CD8-positive, alpha-beta memory T cell (primary cell): Measurements from ENCODE around the gene PARD6G. TPM values are rescaled to one million over a fixed set of nuclear protein-coding genes. Genes with fewer than 3 reads are reported as not detected.
A peak's percentile ranks its signal among the peaks of the same experiment; 100 is the strongest.

Experiments used
- CTCF ChIA-PET: fragments of 350-600 bp; sonication (Branson Sonifier 250); formaldehyde crosslinking; loops from one replicate; lab custom pipeline; 2021; ENCODE audit warnings: antibody characterized with exemption; lab: Charles Lee
- POLR2A ChIA-PET: fragments of 350-600 bp; sonication (Branson Sonifier 250); formaldehyde crosslinking; loops from one replicate; lab custom pipeline; 2021; ENCODE audit warnings: antibody characterized with exemption; lab: Charles Lee
- DNase-seq, 5 donors: peaks; one replicate each; pipeline versions ENCODE4 v3.0.0 to v3.0.0-alpha.2; 2020 to 2022; ENCODE audit warnings: mixed read lengths in 1 of 5
- H3K27ac ChIP-seq: one replicate; pipeline ENCODE4 v1.7.0; 2013; ENCODE audit warnings: low read depth, mild to moderate bottlenecking, low read length, moderate library complexity
- H3K27me3 ChIP-seq: 2 replicates; pipeline ENCODE4 v1.7.0; 2013; ENCODE audit warnings: low read length, mild to moderate bottlenecking; ENCODE audit not compliant: insufficient read depth, poor library complexity, severe bottlenecking
- H3K36me3 ChIP-seq: 2 replicates; pipeline ENCODE4 v1.7.0; 2013; ENCODE audit warnings: mild to moderate bottlenecking, low read length, moderate library complexity; ENCODE audit not compliant: insufficient read depth
- H3K4me1 ChIP-seq: 2 replicates; pipeline ENCODE4 v1.7.0; 2013; ENCODE audit warnings: mild to moderate bottlenecking, low read length, moderate library complexity; ENCODE audit not compliant: insufficient read depth
- H3K4me3 ChIP-seq: 2 replicates; pipeline ENCODE4 v1.7.0; 2013; ENCODE audit warnings: mild to moderate bottlenecking, low read length
- H3K9me3 ChIP-seq: 2 replicates; pipeline ENCODE4 v1.7.0; 2013; ENCODE audit warnings: mild to moderate bottlenecking, low read length
- H3K27ac Mint-ChIP-seq, 8 donors: one replicate each; pipeline ENCODE4 v1.8.0; 2020 to 2021; ENCODE audit warnings: mixed read lengths in 8 of 8, mild to moderate bottlenecking in 6 of 8, inconsistent platforms in 3 of 8, moderate library complexity in 3 of 8
- H3K27me3 Mint-ChIP-seq, 2 donors: one replicate each; pipeline ENCODE4 v1.8.0; 2020 to 2021; ENCODE audit warnings: mixed read lengths in 2 of 2, mild to moderate bottlenecking in 1 of 2, moderate library complexity in 1 of 2
- H3K36me3 Mint-ChIP-seq, 3 donors: one replicate each; pipeline ENCODE4 v1.8.0; 2020 to 2021; ENCODE audit warnings: mixed read lengths in 3 of 3, inconsistent platforms in 1 of 3, mild to moderate bottlenecking in 1 of 3
- H3K4me1 Mint-ChIP-seq, 3 donors: one replicate each; pipeline ENCODE4 v1.8.0; 2020 to 2021; ENCODE audit warnings: mixed read lengths in 3 of 3, inconsistent platforms in 1 of 3, mild to moderate bottlenecking in 1 of 3
- H3K4me3 Mint-ChIP-seq, 7 donors: one replicate each; pipeline ENCODE4 v1.8.0; 2020 to 2021; ENCODE audit warnings: mixed read lengths in 7 of 7, mild to moderate bottlenecking in 6 of 7, moderate library complexity in 4 of 7, inconsistent platforms in 2 of 7
- H3K9me3 Mint-ChIP-seq, 5 donors: one replicate each; pipeline ENCODE4 v1.8.0; 2020 to 2022; ENCODE audit warnings: mixed read lengths in 5 of 5, mild to moderate bottlenecking in 3 of 5, moderate library complexity in 2 of 5, inconsistent platforms in 1 of 5
- polyA plus RNA-seq: library from polyadenylated mRNA; unstranded; fragments of 300-500 nt; fragmentation: Illumina TruSeq; gene quantifications from one replicate; pipeline ENCODE4 v1.2.3, GENCODE V29; 2021
- total RNA-seq, 2 experiments: library from RNA; stranded (reverse); gene quantifications; one replicate each; pipeline ENCODE4 v1.2.3, GENCODE V29; 2021

PARD6G gene
- total and polyA plus RNA-seq, 3 experiments from 2014 or later: 0.32 to 0.48 (median 0.33) TPM

DNA sequence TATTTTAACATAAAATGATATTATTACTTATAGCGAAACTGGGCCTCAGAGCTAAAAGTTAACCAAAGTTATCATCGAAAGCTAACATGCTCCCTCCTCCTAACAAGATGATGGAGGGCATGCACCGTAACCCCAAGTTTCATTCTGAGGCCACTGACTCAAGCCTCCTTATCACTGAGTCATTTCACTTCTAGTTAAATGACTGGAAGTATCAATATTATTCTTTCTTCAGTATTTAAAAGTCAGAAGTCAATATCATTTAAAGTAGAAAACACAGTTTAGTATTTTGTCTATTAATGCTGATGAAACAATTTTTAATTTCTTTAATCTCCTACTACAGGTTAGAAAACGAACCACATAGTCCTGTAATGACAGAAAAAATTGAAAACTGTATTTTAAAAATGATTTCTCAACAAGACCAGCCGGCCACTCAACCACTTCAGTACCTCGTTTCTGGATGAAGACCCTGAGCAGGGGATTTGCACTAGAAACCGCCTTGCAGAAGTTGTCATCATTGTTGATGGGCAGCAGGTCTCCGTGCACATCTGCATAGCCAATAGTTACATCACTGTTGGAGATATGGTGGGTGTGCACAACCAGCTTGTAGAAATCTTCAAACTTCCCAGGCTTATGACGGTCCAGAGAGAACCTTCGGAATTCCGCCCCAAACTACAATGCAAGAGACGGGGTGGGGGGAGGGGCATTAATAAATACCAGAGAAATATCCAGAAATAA is 44.9 kb downstream of the PARD6G start:
- Mint-ChIP-seq H3K36me3 (no peaks in the 10 kb centered on the region), H3K27ac (no peak overlapping the region), H3K9me3 (no peaks in the 10 kb centered on the region), H3K27me3 (peaks cover 10 to 33% of the 10 kb centered on the region in 2 donors), H3K4me1 (peaks cover 6 to 12% (median 10%) of the 10 kb centered on the region in 3 donors), H3K4me3 (no peak overlapping the region)
- POLR2A ChIA-PET: no interaction called here
- Histone ChIP-seq H3K27me3 (no peaks in the 10 kb centered on the region), H3K4me3 (no peak overlapping the region), H3K4me1 (no peaks in the 10 kb centered on the region), H3K27ac (no peak overlapping the region), H3K9me3 (no peaks in the 10 kb centered on the region), H3K36me3 (no peaks in the 10 kb centered on the region)
- CTCF ChIA-PET: no interaction called here
- DNase-seq: no peak

DNA sequence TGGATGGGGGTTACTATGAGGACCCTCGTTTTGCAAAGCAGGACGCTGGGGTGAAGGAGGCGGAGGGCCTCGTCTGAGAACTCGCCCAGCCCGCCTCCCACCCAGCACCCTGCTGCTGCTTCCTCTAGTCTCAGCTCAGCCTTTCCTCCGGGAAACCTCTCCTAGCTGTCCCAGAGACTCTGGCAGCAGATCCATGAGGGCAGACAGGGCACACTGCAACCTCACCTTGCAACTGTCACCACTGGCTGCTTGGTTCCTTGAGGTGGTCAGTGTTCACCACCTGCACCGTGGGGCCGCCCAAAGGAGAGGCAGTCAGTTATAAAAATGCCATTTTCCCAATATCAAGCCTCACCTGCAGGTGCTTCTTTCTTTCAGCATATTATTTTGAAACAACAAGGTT is 45.6 kb downstream of the PARD6G start:
- Histone ChIP-seq H3K9me3 (no peaks in the 10 kb centered on the region), H3K27ac (no peak overlapping the region), H3K27me3 (no peaks in the 10 kb centered on the region), H3K4me3 (no peak overlapping the region), H3K4me1 (no peaks in the 10 kb centered on the region), H3K36me3 (no peaks in the 10 kb centered on the region)
- DNase-seq: no peak
- Mint-ChIP-seq H3K27ac (peak overlapping the region in 1 of 8 donors; percentile 52), H3K9me3 (no peaks in the 10 kb centered on the region), H3K36me3 (no peaks in the 10 kb centered on the region), H3K4me3 (no peak overlapping the region), H3K27me3 (peaks cover 16 to 39% of the 10 kb centered on the region in 2 donors), H3K4me1 (peaks cover 6 to 12% (median 10%) of the 10 kb centered on the region in 3 donors)
- ChIA-PET CTCF (no interaction called here), POLR2A (no interaction called here)

DNA sequence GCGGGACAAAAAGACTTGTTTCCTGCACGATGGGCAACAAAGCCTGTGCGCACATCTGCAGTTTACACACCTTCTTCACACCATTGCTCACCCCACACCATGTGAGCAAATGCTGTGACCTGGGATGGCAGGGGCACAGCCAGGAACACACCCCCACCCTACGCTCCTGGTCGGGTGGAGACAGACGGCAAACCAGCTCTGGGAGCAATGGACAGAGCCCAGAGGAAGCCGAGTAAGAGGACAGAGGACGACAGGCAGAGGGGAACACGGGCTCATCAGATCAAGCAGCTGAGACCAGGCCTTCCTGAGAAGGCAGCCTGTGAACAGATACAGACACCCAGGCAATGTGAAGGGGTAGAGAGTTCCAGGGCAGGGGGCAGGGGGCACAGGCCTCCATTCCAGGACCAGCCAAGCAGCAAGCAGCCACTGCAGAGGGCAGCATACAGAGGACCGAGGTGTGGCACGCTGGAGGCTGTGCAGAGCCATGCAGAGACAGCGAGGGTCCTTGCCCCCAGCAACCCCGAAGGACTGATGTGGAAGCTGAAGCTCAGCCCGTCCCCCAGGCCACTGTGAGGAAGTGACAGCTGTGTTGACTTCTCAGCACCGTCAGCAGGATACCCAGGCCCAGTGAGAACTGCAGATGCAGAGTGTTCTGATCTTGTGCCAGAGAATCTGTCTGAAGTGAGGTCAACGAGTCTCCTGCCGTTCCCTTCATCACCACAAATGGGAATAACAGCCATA is 46.2 kb downstream of the PARD6G start:
- CTCF ChIA-PET: interaction anchor here (1.1 to 1.3 kb wide), 2 partner anchors 9 to 33 kb away, joined by 3 read pairs; no protein-coding TSS in a partner anchor
- H3K27ac Mint-ChIP-seq: peak overlapping the region in 1 of 8 donors; percentile 44
- Histone ChIP-seq H3K36me3 (no peaks in the 10 kb centered on the region), H3K9me3 (no peaks in the 10 kb centered on the region), H3K27ac (no peak overlapping the region), H3K4me1 (no peaks in the 10 kb centered on the region), H3K27me3 (no peaks in the 10 kb centered on the region), H3K4me3 (no peak overlapping the region)
- no peak for DNase-seq
- H3K4me3 Mint-ChIP-seq: peak overlapping the region in 1 of 7 donors; percentile 63
- no peaks in the 10 kb centered on the region for H3K36me3 Mint-ChIP-seq
- H3K9me3 Mint-ChIP-seq: no peaks in the 10 kb centered on the region
- POLR2A ChIA-PET: no interaction called here
- H3K27me3 Mint-ChIP-seq: peaks cover 16 to 41% of the 10 kb centered on the region in 2 donors
- H3K4me1 Mint-ChIP-seq: peaks cover 6 to 12% (median 10%) of the 10 kb centered on the region in 3 donors

DNA sequence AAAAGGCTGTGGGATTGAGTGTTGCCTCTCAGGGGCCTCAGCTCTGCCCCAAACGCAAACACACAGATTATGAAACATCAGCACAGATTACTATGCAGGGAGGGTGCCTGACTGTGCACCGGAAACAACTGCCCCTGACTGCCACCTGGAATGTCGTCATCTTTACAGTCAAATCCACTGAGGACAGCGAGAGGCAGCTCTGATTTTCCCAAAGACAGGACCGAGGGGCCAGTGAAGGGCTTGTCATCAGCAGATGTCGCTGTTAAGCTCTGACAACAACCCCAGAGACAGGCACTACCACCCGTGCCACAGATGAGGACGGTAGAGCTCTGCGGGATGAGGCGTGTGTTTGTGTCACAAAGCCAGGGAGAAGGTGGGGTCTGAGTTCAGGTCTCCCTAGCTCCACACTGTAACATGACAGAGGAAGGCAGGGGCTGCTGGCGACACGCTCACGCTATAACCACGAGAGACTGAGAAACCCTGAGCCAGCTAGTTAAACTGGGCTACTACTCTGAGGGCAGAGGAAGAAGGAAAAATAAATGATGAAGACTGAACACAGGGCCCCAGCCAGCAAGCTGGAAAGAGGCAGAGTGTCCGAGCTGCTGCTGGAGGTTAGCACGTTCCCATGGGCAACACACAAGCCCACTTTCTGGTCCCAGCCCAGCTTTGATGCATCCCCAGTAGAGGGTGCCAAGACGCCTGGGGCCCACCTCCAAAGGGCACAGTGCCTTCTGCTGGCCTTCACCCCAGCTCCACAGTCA is 47.0 kb downstream of the PARD6G start:
- POLR2A ChIA-PET: no interaction called here
- no peak overlapping the region for H3K4me3 Mint-ChIP-seq
- no peaks in the 10 kb centered on the region for H3K36me3 Mint-ChIP-seq
- no peaks in the 10 kb centered on the region for H3K4me1 ChIP-seq
- H3K4me3 ChIP-seq: no peak overlapping the region
- H3K27ac Mint-ChIP-seq: no peak overlapping the region
- H3K27me3 Mint-ChIP-seq: peaks cover 16 to 38% of the 10 kb centered on the region in 2 donors
- CTCF ChIA-PET: interaction anchor here (1.1 to 1.3 kb wide), 2 partner anchors 10 to 34 kb away, joined by 3 read pairs; no protein-coding TSS in a partner anchor
- no peak for DNase-seq
- H3K4me1 Mint-ChIP-seq: peaks cover 6 to 12% (median 10%) of the 10 kb centered on the region in 3 donors
- no peaks in the 10 kb centered on the region for H3K36me3 ChIP-seq
- no peaks in the 10 kb centered on the region for H3K27me3 ChIP-seq
- no peaks in the 10 kb centered on the region for H3K9me3 Mint-ChIP-seq
- H3K27ac ChIP-seq: no peak overlapping the region
- no peaks in the 10 kb centered on the region for H3K9me3 ChIP-seq

DNA sequence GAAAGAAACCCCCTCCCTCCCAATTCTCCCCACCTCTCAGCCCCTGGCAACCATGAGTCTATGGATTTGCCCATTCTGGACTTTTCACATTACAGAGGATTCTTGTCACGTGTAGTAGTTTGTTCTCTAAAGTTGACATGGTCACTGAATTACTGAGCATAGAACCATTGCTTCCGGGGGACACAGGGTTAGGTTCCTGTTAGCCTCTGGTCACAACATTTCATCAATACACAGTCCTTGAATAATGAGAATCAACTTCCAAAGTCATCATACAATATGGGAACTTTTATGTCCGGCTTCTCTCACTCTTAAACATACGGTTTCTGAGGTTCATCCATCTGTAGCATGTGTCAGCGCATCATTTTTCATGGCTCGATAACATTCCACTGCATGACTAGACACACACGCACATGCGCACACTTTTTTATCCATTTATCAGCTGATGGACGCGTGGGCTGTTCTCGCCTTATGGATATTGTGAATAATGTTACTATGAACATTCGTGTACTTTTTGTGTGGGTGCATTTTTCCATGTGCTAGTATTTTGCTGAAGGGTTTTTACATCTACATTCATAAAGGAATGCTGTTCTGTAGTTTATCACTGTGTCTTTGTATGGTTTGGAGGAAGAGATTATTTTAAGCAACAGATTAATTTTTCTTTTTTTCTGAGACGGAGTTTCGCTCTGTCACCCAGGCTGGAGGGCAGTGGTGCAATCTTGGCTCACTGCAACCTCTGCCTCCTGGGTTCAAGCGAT is 48.1 kb downstream of the PARD6G start:
- H3K4me1 Mint-ChIP-seq: peaks cover 6 to 12% (median 10%) of the 10 kb centered on the region in 3 donors
- Histone ChIP-seq H3K4me1 (no peaks in the 10 kb centered on the region), H3K36me3 (no peaks in the 10 kb centered on the region), H3K27me3 (no peaks in the 10 kb centered on the region), H3K9me3 (no peaks in the 10 kb centered on the region), H3K27ac (no peak overlapping the region), H3K4me3 (no peak overlapping the region)
- no peak for DNase-seq
- ChIA-PET POLR2A (no interaction called here), CTCF (no interaction called here)
- H3K36me3 Mint-ChIP-seq: no peaks in the 10 kb centered on the region
- peaks cover 22 to 40% of the 10 kb centered on the region in 2 donors for H3K27me3 Mint-ChIP-seq
- H3K9me3 Mint-ChIP-seq: no peaks in the 10 kb centered on the region
- no peak overlapping the region for H3K4me3 Mint-ChIP-seq
- H3K27ac Mint-ChIP-seq: peak overlapping the region in 2 of 8 donors; percentile 35 to 36

DNA sequence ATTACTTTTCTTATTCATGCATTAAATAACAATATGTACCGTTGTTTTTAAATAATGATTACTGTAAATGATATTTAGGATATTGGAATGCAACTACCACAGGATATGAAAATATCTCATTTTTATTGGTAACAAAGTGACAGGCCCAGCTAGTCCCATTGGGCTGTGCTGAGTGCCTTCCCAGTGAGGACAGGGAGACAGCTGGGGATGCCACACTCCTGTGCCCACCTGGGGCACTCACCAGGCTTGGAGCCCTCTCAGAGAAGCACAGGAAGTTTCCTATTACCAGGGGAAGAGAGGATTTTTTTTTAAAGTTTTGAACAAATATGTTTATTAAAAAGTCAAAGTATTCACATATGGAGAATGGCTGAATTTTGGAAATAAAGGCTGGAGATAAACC is 48.9 kb downstream of the PARD6G start:
- CTCF ChIA-PET: no interaction called here
- Histone ChIP-seq H3K27ac (no peak overlapping the region), H3K4me1 (no peaks in the 10 kb centered on the region), H3K4me3 (no peak overlapping the region), H3K9me3 (no peaks in the 10 kb centered on the region), H3K27me3 (no peaks in the 10 kb centered on the region), H3K36me3 (no peaks in the 10 kb centered on the region)
- Mint-ChIP-seq H3K36me3 (no peaks in the 10 kb centered on the region), H3K4me3 (no peak overlapping the region), H3K4me1 (peaks cover 6 to 12% (median 10%) of the 10 kb centered on the region in 3 donors), H3K27me3 (peaks cover 23 to 40% of the 10 kb centered on the region in 2 donors), H3K27ac (peak overlapping the region in 1 of 8 donors; percentile 45), H3K9me3 (no peaks in the 10 kb centered on the region)
- no peak for DNase-seq
- POLR2A ChIA-PET: no interaction called here

DNA sequence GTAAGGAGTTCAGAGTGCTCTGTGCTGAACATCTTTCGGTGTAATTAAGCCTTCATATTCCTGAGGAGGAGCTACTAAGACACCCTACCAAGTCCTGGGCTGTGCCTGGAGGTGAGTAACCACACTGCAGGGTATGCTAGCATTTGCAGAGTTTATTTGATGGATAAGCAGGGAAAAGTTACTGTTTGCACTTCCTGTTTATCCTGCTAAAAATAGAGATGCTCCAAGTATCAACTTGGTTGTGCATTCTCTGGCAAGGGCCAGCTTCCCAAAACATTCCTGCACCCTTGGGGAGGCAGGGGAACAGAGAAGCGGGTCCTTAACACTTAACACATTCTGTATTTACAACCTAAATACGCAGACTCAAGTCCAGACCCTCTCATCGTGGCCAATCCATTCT is 49.8 kb downstream of the PARD6G start:
- no peaks in the 10 kb centered on the region for H3K36me3 Mint-ChIP-seq
- POLR2A ChIA-PET: no interaction called here
- no peak for DNase-seq

More for the DNA sequence above, 49.8 kb downstream of the PARD6G start:
- Histone ChIP-seq H3K27ac (no peak overlapping the region), H3K4me3 (no peak overlapping the region), H3K27me3 (no peaks in the 10 kb centered on the region), H3K36me3 (no peaks in the 10 kb centered on the region), H3K9me3 (no peaks in the 10 kb centered on the region), H3K4me1 (no peaks in the 10 kb centered on the region)
- CTCF ChIA-PET: no interaction called here
- no peaks in the 10 kb centered on the region for H3K9me3 Mint-ChIP-seq
- peaks cover 23 to 32% of the 10 kb centered on the region in 2 donors for H3K27me3 Mint-ChIP-seq
- H3K4me1 Mint-ChIP-seq: peaks cover 6 to 12% (median 7%) of the 10 kb centered on the region in 3 donors
- H3K27ac Mint-ChIP-seq: no peak overlapping the region
- no peak overlapping the region for H3K4me3 Mint-ChIP-seq
